ENCODE results near the gene PRRX2.
A peak's percentile ranks its signal among the peaks of the same experiment; 100 is the strongest.
"Not testable (repeated sequence)": the region's sequence is repeated elsewhere in the genome, so short reads cannot be mapped to it uniquely, and the experiment has no call there.

The PRRX2 gene

DNA sequence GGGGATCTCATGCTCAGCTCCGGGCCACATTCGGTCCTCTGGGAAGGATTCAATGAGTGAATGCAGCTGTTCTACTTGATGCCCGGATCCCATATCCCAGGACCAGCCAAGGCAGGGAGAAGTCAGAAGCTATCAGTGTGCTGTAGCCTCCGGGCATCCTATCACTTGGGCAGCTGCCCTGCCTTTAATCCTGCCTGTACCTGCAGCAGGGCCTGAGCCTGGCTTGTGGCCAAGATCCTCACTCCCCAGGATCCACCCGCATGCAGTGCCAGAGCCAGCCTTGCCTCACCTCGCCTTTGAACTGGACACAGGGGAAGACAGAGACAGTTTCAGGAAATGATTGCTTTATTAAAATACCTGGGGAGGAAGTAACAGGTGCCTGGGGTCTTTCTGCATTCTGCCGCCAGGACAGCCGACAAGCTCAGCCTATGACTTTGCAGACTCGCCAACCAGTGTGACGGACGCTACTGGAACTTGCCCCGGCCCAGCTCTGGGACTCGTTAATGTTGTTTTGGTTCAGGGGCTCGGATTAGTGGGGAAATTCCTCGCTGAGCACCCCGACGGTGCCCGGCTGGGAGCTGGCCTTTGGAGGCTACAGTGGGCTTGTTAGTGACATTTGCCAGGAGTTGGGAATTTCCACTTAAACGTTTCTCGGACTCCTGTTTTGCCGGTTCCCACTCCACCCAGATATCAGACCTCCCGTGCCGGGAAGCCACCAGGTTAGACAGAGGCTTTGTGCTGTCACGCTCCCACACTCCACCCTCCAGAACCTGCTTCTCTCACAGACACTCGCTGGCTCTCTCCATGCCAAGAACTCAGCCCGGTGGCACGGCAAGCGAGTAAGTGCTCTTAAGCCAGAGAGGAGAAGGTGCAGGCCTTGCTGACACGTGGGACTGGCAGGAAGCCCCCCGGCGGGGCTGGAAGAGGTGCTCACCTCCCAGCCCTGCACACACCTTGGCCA, 86.7 kb downstream of the PRRX2 start:
- no peaks in the 10 kb centered on the region for H3K9me3 ChIP-seq (ENCODE audit: control insufficient read depth, low read length)
- H3K36me3 ChIP-seq (ENCODE audit: control insufficient read depth, insufficient read depth, low read length), result no peaks in the 10 kb centered on the region
- H3K4me3 ChIP-seq (ENCODE audit: low read length), result no peak overlapping the region
- peaks cover 21% of the 10 kb centered on the region for H3K4me1 ChIP-seq (ENCODE audit: control insufficient read depth, insufficient read depth, low read length)
- peaks cover 13% of the 10 kb centered on the region for H3K27me3 ChIP-seq (ENCODE audit: control insufficient read depth, insufficient read depth, low read length)
- H3K9ac ChIP-seq (ENCODE audit: low read length), result peak overlapping the region; percentile 3

DNA sequence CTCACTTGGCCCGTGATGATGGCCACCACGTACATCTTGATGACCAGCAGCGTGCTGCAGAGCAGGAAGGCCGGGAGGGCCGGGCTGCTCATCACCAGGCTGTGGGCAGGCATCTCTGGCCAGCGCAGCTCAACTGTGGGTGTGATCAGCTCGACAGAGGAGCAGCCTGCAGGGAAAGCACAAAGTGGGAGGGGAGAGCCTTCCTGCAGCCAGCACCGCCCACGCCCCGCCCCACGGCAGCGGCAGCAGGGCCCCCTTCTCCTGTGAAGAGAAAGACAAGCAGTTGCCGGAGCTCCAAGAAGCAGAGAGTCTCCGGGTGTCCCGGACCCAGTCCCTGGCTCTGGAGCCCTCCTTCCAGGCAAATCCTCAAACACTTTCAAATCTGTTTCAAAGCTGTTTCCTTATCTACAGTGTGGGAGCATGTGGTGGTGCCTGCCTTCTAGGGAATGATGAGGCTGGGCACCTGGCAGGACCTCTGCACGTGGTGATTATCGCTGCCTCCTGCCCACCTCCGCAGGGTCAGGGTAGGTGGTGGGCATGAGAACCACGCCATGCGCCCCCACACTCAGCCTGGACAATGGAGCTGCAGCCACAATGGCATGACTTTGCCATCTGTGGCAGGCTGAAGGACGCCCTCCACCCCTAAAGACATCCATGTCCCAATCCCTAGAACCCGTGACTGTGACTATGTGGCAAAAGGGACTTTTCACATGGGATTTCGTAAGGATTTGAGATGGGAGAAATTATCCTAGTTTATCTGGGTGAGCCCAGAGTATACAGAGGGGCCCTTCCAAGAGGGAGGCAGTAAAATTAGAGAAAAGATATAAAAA, 87.7 kb downstream of the PRRX2 start, which contains the start of gene PTGES:
Gene PTGES (minus strand): TSS at position 143 of the 830 bp plus-strand sequence. CDS start 30 bp downstream, at position 113.
- H3K9ac ChIP-seq (ENCODE audit: low read length), result peak within 1 kb of the TSS; percentile 3
- H3K27me3 ChIP-seq (ENCODE audit: control insufficient read depth, insufficient read depth, low read length), result peaks cover 13% of the 10 kb centered on the region
- no peaks in the 10 kb centered on the region for H3K9me3 ChIP-seq (ENCODE audit: control insufficient read depth, low read length)
- no peaks in the 10 kb centered on the region for H3K36me3 ChIP-seq (ENCODE audit: control insufficient read depth, insufficient read depth, low read length)
- peaks cover 21% of the 10 kb centered on the region for H3K4me1 ChIP-seq (ENCODE audit: control insufficient read depth, insufficient read depth, low read length)
- H3K4me3 ChIP-seq (ENCODE audit: low read length), result no peak within 1 kb of the TSS

DNA sequence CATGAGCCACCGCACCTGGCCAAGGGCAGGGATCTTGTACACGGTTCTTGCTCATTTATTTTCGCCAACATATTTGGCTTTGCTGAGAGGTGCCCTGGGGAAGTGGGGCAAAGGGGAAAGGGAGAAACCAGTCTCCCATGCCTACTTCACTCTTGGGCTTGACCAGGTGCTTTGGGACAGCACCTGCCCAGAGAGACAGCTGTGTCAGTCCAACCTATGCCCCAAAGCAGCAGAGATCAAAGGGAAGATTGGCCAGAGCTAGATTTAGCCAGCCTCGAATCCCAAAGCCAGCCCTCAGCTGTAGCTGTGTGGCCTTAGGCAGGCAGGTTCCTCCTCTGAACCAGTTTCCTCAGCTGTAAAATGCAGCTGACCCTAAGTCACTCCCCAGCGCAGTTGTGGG, 89.7 kb downstream of the PRRX2 start:
- Histone ChIP-seq H3K36me3 (ENCODE audit: control insufficient read depth, insufficient read depth, low read length) (no peaks in the 10 kb centered on the region), H3K9me3 (ENCODE audit: control insufficient read depth, low read length) (no peaks in the 10 kb centered on the region), H3K4me1 (ENCODE audit: control insufficient read depth, insufficient read depth, low read length) (peaks cover 21% of the 10 kb centered on the region), H3K9ac (ENCODE audit: low read length) (no peak overlapping the region), H3K27me3 (ENCODE audit: control insufficient read depth, insufficient read depth, low read length) (peaks cover 13% of the 10 kb centered on the region), H3K4me3 (ENCODE audit: low read length) (no peak overlapping the region)

DNA sequence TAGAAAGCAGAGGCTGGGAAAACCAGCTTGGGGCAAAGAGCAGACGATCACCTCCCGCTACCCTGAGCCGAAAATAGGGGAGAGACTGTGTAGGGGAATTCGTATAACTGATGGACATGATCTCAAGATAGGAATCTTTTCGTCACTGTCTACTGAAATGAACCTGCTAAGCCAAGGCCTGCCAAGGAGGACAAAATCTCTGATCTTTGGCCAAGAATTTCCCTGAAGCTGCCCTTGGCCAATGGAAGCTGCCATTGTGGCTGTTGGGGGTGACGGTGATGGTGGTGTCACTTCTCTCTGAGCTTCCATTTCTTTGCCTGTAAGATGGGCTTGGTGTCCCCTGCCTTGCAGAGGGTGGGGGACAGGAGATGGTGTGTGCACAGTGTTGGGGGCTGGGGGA, 90.7 kb downstream of the PRRX2 start:
- H3K4me3 ChIP-seq (ENCODE audit: low read length), result no peak overlapping the region
- H3K9me3 ChIP-seq (ENCODE audit: control insufficient read depth, low read length), result no peaks in the 10 kb centered on the region
- peaks cover 21% of the 10 kb centered on the region for H3K4me1 ChIP-seq (ENCODE audit: control insufficient read depth, insufficient read depth, low read length)
- no peaks in the 10 kb centered on the region for H3K36me3 ChIP-seq (ENCODE audit: control insufficient read depth, insufficient read depth, low read length)
- H3K9ac ChIP-seq (ENCODE audit: low read length), result no peak overlapping the region
- H3K27me3 ChIP-seq (ENCODE audit: control insufficient read depth, insufficient read depth, low read length), result peaks cover 13% of the 10 kb centered on the region

DNA sequence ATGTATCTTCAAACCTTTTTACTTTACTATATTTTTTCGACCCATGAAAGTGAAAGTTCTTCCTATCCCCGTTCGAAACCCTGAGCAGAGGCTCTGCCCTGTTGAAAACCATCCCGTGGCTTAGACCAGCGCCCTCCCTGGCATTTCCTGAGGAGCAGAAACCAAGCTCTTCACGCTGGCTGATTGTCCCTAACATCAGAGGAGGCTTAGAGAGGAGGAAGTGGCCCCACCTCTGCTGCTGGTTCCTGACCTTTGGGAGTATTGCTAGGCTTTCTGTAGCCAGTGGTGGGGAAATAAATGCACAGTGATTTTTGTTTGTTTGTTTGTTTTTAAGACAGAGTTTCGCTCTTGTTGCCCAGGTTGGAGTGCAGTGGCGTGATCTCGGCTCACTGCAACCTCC, 91.6 kb downstream of the PRRX2 start:
- peaks cover 22% of the 10 kb centered on the region for H3K4me1 ChIP-seq (ENCODE audit: control insufficient read depth, insufficient read depth, low read length)
- no peaks in the 10 kb centered on the region for H3K36me3 ChIP-seq (ENCODE audit: control insufficient read depth, insufficient read depth, low read length)
- H3K9me3 ChIP-seq (ENCODE audit: control insufficient read depth, low read length), result no peaks in the 10 kb centered on the region
- peaks cover 13% of the 10 kb centered on the region for H3K27me3 ChIP-seq (ENCODE audit: control insufficient read depth, insufficient read depth, low read length)
- no peak overlapping the region for H3K9ac ChIP-seq (ENCODE audit: low read length)
- H3K4me3 ChIP-seq (ENCODE audit: low read length), result no peak overlapping the region

DNA sequence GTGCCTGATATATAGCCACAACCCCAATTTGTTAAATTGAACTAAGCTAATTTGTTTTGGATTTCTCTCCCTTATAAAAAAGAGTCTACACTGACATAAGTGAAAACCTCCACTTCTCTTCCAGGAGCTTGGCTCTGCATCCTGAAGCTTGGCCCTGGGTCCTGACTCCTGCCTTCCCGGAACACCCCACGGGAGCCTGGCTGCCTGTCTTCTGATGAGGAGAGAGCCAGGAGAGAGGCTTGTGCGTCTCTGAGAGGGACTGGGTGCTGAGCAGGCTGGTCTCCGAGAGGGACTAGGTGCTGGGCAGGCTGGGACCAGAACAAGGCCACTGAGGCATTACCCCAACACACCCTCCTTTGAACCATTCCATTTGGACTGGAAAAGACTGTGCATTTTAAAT, 93.9 kb downstream of the PRRX2 start:
- H3K4me1 ChIP-seq (ENCODE audit: control insufficient read depth, insufficient read depth, low read length), result peaks cover 21% of the 10 kb centered on the region
- no peaks in the 10 kb centered on the region for H3K36me3 ChIP-seq (ENCODE audit: control insufficient read depth, insufficient read depth, low read length)
- no peaks in the 10 kb centered on the region for H3K9me3 ChIP-seq (ENCODE audit: control insufficient read depth, low read length)
- no peak overlapping the region for H3K9ac ChIP-seq (ENCODE audit: low read length)
- peaks cover 7% of the 10 kb centered on the region for H3K27me3 ChIP-seq (ENCODE audit: control insufficient read depth, insufficient read depth, low read length)
- no peak overlapping the region for H3K4me3 ChIP-seq (ENCODE audit: low read length)

DNA sequence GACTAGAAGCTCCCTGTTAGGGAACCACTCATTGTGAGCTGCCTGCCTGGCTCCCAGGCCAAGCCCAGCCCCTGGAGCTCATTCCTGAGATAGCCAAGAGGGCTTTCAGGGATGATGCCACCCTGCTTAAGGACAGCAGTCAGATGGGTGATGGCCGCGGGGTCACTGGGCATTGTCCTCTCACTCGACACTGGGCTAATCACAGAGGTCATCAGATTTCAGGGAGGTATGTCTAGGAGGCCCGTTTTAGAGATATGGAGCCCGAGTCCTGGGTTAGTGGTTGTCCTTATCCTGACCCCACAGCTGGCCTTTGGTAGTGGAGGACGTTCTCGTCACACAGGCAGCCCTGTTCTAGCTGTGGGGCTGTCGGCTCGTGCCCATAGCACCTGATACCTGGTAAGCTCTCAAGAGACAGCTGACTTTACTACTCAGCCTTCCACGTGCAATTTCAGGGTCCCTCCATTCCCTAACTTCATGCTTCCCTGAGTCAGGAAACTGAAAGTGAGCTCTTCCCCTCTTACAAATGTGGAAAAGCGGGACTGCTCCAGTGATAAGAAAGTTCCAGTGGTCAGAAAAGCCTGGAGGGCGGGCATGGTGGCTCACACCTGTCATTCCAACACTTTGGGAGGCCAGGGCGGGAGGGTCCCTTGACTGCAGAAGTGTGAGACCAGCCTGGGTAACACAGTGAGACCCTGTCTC, 94.5 kb downstream of the PRRX2 start:
- Histone ChIP-seq H3K4me3 (ENCODE audit: low read length) (no peak overlapping the region), H3K36me3 (ENCODE audit: control insufficient read depth, insufficient read depth, low read length) (no peaks in the 10 kb centered on the region), H3K9ac (ENCODE audit: low read length) (no peak overlapping the region), H3K9me3 (ENCODE audit: control insufficient read depth, low read length) (no peaks in the 10 kb centered on the region), H3K27me3 (ENCODE audit: control insufficient read depth, insufficient read depth, low read length) (peaks cover 7% of the 10 kb centered on the region), H3K4me1 (ENCODE audit: control insufficient read depth, insufficient read depth, low read length) (peaks cover 21% of the 10 kb centered on the region)

DNA sequence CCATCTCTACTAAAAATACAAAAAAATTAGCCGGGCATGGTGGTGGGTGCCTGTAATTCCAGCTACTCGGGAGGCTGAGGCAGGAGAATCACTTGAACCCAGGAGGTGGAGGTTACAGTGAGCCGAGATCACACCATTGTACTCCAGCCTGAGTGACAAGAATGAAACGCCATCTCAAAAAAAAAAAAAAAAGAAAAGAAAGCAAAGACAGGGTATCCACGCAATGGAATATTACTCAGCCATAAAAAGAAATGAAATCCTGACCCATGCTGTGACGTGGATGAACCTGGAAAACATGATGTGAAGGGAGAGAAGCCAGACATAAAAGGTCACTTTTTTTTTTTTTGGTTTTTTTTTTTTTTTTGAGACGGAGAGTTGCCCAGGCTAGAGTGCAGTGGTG, 95.3 kb downstream of the PRRX2 start:
- not testable (repeated sequence) for H3K36me3 ChIP-seq (ENCODE audit: control insufficient read depth, insufficient read depth, low read length); H3K9ac ChIP-seq (ENCODE audit: low read length); H3K9me3 ChIP-seq (ENCODE audit: control insufficient read depth, low read length)

DNA sequence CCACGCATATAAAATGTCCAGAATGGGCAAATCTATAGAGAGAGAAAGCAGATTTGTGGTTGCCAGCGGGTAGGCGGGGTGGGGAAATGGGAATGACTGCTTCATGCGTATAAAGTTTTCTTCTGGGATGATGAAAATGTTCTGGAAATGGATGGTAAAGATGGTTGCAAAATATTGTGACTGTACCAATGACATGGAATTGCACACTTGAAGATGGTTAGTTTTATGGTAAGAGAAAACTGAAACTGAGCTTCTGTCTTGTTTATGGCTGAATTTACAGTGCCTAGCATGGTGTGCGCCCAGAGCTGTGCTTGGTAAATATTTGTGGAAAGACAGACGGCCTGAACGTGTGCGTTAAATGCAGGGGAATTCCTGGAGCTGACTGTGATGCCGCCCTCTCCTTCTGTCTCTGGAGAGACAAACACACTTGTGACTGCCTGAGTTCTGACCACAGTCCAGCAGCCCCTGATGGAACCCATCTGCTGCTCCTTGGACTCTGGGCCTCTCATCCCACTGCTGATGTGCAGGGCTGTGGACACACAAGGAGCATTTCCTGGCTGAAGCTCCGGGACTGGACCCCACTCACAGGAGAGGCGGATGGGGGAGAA, 96.0 kb downstream of the PRRX2 start:
- Histone ChIP-seq H3K9ac (ENCODE audit: low read length) (no peak overlapping the region), H3K27me3 (ENCODE audit: control insufficient read depth, insufficient read depth, low read length) (no peaks in the 10 kb centered on the region), H3K4me3 (ENCODE audit: low read length) (no peak overlapping the region), H3K36me3 (ENCODE audit: control insufficient read depth, insufficient read depth, low read length) (no peaks in the 10 kb centered on the region), H3K9me3 (ENCODE audit: control insufficient read depth, low read length) (no peaks in the 10 kb centered on the region), H3K4me1 (ENCODE audit: control insufficient read depth, insufficient read depth, low read length) (peaks cover 21% of the 10 kb centered on the region)

More for the DNA sequence above, 95.3 kb downstream of the PRRX2 start:
- not testable (repeated sequence) for H3K4me3 ChIP-seq (ENCODE audit: low read length); H3K27me3 ChIP-seq (ENCODE audit: control insufficient read depth, insufficient read depth, low read length)
- H3K4me1 ChIP-seq (ENCODE audit: control insufficient read depth, insufficient read depth, low read length), result peaks cover 21% of the 10 kb centered on the region

DNA sequence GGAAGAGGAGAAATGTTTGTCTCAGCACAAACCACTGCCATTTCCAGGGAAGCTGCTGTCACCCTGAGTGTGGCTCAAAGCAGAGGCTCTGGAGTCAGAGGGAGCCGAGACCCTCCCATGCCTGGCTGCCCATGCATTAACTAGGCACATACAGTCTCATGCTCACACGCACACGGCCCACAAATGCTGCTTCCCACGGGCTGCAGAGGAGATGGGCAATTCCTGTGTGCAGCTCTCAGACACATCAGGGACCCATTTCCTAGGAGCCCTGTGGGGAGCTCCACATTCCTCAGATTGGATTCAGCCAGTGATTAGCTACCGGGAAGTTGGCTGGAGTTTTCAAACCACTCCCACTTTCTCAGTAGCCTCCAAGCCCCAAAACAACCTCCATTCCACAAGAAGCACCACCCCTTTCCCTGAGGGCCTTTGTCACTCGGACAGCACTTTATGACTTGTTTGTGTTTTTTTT, 96.5 kb downstream of the PRRX2 start:
- Histone ChIP-seq H3K4me3 (ENCODE audit: low read length) (no peak overlapping the region), H3K9ac (ENCODE audit: low read length) (no peak overlapping the region), H3K36me3 (ENCODE audit: control insufficient read depth, insufficient read depth, low read length) (no peaks in the 10 kb centered on the region), H3K27me3 (ENCODE audit: control insufficient read depth, insufficient read depth, low read length) (no peaks in the 10 kb centered on the region), H3K4me1 (ENCODE audit: control insufficient read depth, insufficient read depth, low read length) (peaks cover 21% of the 10 kb centered on the region), H3K9me3 (ENCODE audit: control insufficient read depth, low read length) (no peaks in the 10 kb centered on the region)

DNA sequence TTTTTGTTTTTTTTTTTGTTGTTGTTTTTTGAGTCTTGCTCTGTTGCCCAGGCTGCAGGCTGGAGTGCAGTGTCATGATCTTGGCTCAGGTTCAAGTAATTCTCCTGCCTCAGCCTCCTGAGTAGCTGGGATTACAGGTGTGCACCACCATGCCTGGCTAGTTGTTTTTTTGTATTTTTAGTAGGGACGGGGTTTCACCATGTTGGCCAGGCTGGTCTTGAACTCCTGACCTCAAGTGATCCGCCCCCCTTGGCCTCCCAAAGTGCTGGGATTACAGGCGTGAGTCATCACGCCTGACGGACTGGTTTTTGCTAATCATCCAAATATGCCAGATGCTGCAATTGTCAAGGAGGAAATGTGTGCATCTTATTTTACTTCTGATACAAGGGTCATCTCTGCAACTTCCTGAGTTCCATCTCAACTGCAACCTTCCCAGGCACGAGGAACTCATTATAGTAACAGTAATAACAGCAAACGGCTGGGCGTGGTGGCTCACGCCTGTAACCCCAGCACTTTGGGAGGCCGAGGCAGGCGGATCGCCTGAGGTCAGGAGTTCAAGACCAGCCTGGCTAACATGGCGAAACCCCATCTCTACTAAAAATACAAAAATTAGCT, 97.0 kb downstream of the PRRX2 start:
- not testable (repeated sequence) for H3K4me3 ChIP-seq (ENCODE audit: low read length); H3K9ac ChIP-seq (ENCODE audit: low read length); H3K27me3 ChIP-seq (ENCODE audit: control insufficient read depth, insufficient read depth, low read length); H3K36me3 ChIP-seq (ENCODE audit: control insufficient read depth, insufficient read depth, low read length); H3K9me3 ChIP-seq (ENCODE audit: control insufficient read depth, low read length)
- H3K4me1 ChIP-seq (ENCODE audit: control insufficient read depth, insufficient read depth, low read length), result peaks cover 21% of the 10 kb centered on the region

Measured in mucosa of stomach (tissue), 1 donor.